Muscle layer of duodenum (tissue), 2 donors: ENCODE results near the gene RASSF3.
"Not testable (repeated sequence)": the region's sequence is repeated elsewhere in the genome, so short reads cannot be mapped to it uniquely, and the experiment has no call there.

Source experiments
- H3K27ac ChIP-seq: one replicate; pipeline ENCODE4 v1.7.0; 2013; ENCODE audit warnings: mild to moderate bottlenecking, low read length
- H3K27me3 ChIP-seq: one replicate; pipeline ENCODE4 v1.7.0; 2013; ENCODE audit warnings: low read depth, mild to moderate bottlenecking, control low read depth, low read length
- H3K36me3 ChIP-seq, 2 donors: one replicate each; pipeline ENCODE4 v1.7.0; 2013; ENCODE audit warnings: low read length in 2 of 2, control low read depth in 1 of 2, mild to moderate bottlenecking in 1 of 2; ENCODE audit not compliant: insufficient read depth in 2 of 2, control insufficient read depth in 1 of 2
- H3K4me1 ChIP-seq, 2 donors: one replicate each; pipeline ENCODE4 v1.7.0; 2013; ENCODE audit warnings: low read length in 2 of 2, mild to moderate bottlenecking in 2 of 2, control low read depth in 1 of 2, moderate library complexity in 1 of 2; ENCODE audit not compliant: insufficient read depth in 2 of 2, control insufficient read depth in 1 of 2
- H3K4me3 ChIP-seq, 2 donors: one replicate each; pipeline ENCODE4 v1.7.0; 2013; ENCODE audit warnings: low read length in 2 of 2, low read depth in 1 of 2, mild to moderate bottlenecking in 1 of 2
- H3K9me3 ChIP-seq, 2 donors: one replicate each; pipeline ENCODE4 v1.7.0; 2013; ENCODE audit warnings: low read length in 2 of 2, control low read depth in 1 of 2, mild to moderate bottlenecking in 1 of 2; ENCODE audit not compliant: control insufficient read depth in 1 of 2
- donor health status: healthy.

The RASSF3 gene

GRCh38 chr12:64600164-64600561, 10.1 kb upstream of the RASSF3 start:
- Histone ChIP-seq H3K36me3 (no peaks in the 10 kb centered on the region), H3K27ac (no peak overlapping the region), H3K9me3 (no peaks in the 10 kb centered on the region), H3K27me3 (no peaks in the 10 kb centered on the region), H3K4me1 (no peaks in the 10 kb centered on the region), H3K4me3 (no peak overlapping the region)

GRCh38 chr12:64603183-64603841, 7.0 kb upstream of the RASSF3 start:
- Histone ChIP-seq H3K27ac (no peak overlapping the region), H3K27me3 (no peaks in the 10 kb centered on the region), H3K4me3 (no peak overlapping the region), H3K4me1 (no peaks in the 10 kb centered on the region), H3K36me3 (no peaks in the 10 kb centered on the region), H3K9me3 (no peaks in the 10 kb centered on the region)

- Histone ChIP-seq H3K36me3 (no peaks in the 10 kb centered on the region), H3K4me3 (peak overlapping the region; percentile 72 to 94), H3K27ac (peak overlapping the region; percentile 83), H3K4me1 (peaks cover 5 to 11% of the 10 kb centered on the region in 2 donors), H3K27me3 (no peaks in the 10 kb centered on the region), H3K9me3 (no peaks in the 10 kb centered on the region)
These were observed 1.3 kb upstream of the RASSF3 start for GRCh38 chr12:64608901-64609535.

GRCh38 chr12:64609536-64610078, 688 bp upstream of the RASSF3 start:
- H3K9me3 ChIP-seq: no peaks in the 10 kb centered on the region
- peaks cover 5 to 11% of the 10 kb centered on the region in 2 donors for H3K4me1 ChIP-seq
- H3K36me3 ChIP-seq: no peaks in the 10 kb centered on the region
- peak overlapping the region; percentile 83 for H3K27ac ChIP-seq
- peak overlapping the region; percentile 72 to 94 for H3K4me3 ChIP-seq
- no peaks in the 10 kb centered on the region for H3K27me3 ChIP-seq

- Histone ChIP-seq H3K27me3 (no peaks in the 10 kb centered on the region), H3K36me3 (no peaks in the 10 kb centered on the region), H3K4me3 (peak overlapping the region; percentile 73 to 94), H3K9me3 (no peaks in the 10 kb centered on the region), H3K27ac (peak overlapping the region; percentile 84), H3K4me1 (peaks cover 6 to 15% of the 10 kb centered on the region in 2 donors)
These were observed 505 bp downstream of the RASSF3 start for GRCh38 chr12:64610660-64611340.

GRCh38 chr12:64611341-64612284, 1.3 kb downstream of the RASSF3 start:
- H3K4me1 ChIP-seq: peaks cover 14 to 23% of the 10 kb centered on the region in 2 donors

GRCh38 chr12:64612843-64613242, 2.5 kb downstream of the RASSF3 start:
- H3K36me3 ChIP-seq: no peaks in the 10 kb centered on the region
- H3K9me3 ChIP-seq: no peaks in the 10 kb centered on the region
- peak overlapping the region; percentile 57 for H3K27ac ChIP-seq
- peak overlapping the region; percentile 73 to 94 for H3K4me3 ChIP-seq
- H3K27me3 ChIP-seq: no peaks in the 10 kb centered on the region
- H3K4me1 ChIP-seq: peaks cover 14 to 30% of the 10 kb centered on the region in 2 donors

More at GRCh38 chr12:64611341-64612284, 1.3 kb downstream of the RASSF3 start:
- Histone ChIP-seq H3K9me3 (no peaks in the 10 kb centered on the region), H3K4me3 (peak overlapping the region; percentile 73 to 94), H3K27me3 (no peaks in the 10 kb centered on the region), H3K36me3 (no peaks in the 10 kb centered on the region), H3K27ac (peak overlapping the region; percentile 84)

GRCh38 chr12:64613775-64614398, 3.6 kb downstream of the RASSF3 start:
- H3K4me1 ChIP-seq: peaks cover 14 to 34% of the 10 kb centered on the region in 2 donors
- H3K36me3 ChIP-seq, H3K27ac ChIP-seq, H3K9me3 ChIP-seq, H3K27me3 ChIP-seq: not testable (repeated sequence)
- peak overlapping the region in 1 of 2 donors; percentile 94 for H3K4me3 ChIP-seq

- Histone ChIP-seq H3K4me1 (peaks cover 14 to 39% of the 10 kb centered on the region in 2 donors), H3K27me3 (no peaks in the 10 kb centered on the region), H3K36me3 (no peaks in the 10 kb centered on the region), H3K9me3 (no peaks in the 10 kb centered on the region), H3K4me3 (no peak overlapping the region), H3K27ac (peak overlapping the region; percentile 60)
These were observed 5.9 kb downstream of the RASSF3 start for GRCh38 chr12:64616201-64616600.

- Histone ChIP-seq H3K9me3 (no peaks in the 10 kb centered on the region), H3K36me3 (no peaks in the 10 kb centered on the region), H3K4me1 (peaks cover 9 to 41% of the 10 kb centered on the region in 2 donors), H3K27ac (peak overlapping the region; percentile 28), H3K4me3 (no peak overlapping the region), H3K27me3 (no peaks in the 10 kb centered on the region)
These were observed 8.8 kb downstream of the RASSF3 start for GRCh38 chr12:64618953-64619590.
